GM12875 (cell line): ENCODE measurements around the gene BTBD9.
"Not testable (repeated sequence)": the region's sequence is repeated elsewhere in the genome, so short reads cannot be mapped to it uniquely, and the experiment has no call there.

Experiments used
- H3K4me3 ChIP-seq: one replicate; pipeline ENCODE4 v1.5.1; 2011; ENCODE audit warnings: low read depth, low read length, control low read depth
- TF ChIP-seq, protein P1 (sequence below): IDR thresholded peaks from 2 replicates; pipeline ENCODE4 v1.5.1; 2011; ENCODE audit warnings: low read depth, mild to moderate bottlenecking, control low read depth, inconsistent platforms, low read length, moderate library complexity, borderline replicate concordance; ENCODE audit not compliant: insufficient read depth

BTBD9 gene

DNA sequence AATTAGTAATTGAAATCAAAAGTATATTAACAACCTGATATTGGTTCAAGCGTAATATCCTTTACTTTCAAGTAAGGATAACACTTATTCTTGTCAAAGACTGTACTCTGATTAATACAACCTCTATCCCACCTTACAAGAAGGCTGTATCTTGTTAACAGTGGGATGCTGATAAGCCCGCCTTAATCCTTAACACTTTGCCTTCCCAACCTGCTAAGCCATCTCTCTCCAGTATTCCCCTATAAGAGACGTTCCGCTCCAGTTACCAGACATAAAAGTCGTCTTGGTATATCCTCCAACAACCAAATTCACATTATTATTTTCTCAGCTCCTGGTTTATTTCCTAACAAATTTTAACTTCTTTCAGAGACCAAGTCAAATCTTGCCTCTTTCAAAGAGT is 2.0 kb downstream of the BTBD9 start:
- no peak overlapping the region for H3K4me3 ChIP-seq
- TF ChIP-seq, protein P1, sequence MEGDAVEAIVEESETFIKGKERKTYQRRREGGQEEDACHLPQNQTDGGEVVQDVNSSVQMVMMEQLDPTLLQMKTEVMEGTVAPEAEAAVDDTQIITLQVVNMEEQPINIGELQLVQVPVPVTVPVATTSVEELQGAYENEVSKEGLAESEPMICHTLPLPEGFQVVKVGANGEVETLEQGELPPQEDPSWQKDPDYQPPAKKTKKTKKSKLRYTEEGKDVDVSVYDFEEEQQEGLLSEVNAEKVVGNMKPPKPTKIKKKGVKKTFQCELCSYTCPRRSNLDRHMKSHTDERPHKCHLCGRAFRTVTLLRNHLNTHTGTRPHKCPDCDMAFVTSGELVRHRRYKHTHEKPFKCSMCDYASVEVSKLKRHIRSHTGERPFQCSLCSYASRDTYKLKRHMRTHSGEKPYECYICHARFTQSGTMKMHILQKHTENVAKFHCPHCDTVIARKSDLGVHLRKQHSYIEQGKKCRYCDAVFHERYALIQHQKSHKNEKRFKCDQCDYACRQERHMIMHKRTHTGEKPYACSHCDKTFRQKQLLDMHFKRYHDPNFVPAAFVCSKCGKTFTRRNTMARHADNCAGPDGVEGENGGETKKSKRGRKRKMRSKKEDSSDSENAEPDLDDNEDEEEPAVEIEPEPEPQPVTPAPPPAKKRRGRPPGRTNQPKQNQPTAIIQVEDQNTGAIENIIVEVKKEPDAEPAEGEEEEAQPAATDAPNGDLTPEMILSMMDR: no peak

DNA sequence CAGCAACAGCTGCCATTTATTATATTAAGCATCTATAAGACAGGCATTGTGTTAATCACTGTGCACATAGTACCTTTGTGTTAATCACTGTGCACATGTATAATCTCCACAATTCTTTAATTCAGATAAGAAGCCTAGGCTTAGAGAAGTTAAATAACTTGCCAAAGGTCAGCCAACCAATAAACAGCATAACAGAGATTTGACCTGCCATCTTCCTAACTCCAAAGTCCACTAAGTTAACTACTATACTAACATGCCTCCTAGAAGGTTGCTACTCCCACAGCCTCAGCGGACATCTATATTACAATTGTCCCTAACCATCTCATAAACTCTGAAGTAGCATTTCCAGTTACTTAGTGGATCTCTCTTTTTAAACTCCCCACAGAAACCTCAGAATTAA is 3.7 kb downstream of the BTBD9 start:
- TF ChIP-seq, protein P1: no peak
- H3K4me3 ChIP-seq: no peak overlapping the region

DNA sequence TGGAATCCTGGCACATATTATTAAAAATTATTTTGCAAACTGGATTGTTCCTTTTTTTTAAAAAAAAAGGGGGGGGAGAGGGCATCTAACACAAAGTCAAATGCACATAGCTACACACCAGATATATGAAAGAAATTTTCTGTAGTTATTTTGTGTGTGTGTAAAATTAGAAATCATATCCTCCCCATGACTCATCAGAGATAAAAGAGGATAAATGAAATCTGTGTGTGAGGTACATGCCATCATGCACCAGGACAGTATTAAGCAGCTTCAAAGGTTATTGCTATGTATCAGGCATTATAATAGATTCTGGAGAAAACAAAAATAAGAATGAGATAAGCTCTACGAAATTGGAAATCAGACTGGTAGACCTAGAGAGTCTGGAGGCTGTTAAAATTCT is 5.2 kb downstream of the BTBD9 start:
- TF ChIP-seq, protein P1: no peak

DNA sequence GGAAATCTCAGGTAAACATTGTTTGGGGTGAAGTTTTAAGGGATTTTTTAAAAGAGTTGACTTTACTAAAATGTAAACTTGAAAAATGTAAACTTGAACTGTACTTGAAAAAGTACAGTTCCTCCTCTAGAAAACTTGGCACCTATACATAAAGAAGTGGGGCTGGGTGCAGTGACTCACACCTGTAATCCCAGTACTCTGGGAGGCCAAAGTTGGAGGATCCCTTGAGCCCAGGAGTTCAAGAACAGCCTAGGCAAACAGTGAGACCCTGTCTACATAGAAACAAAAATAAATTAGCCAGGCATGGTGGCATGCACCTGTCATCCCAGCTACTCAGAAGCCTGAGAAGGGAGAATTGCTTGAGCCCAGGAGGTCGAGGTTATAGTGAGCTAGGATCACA is 7.2 kb downstream of the BTBD9 start:
- TF ChIP-seq, protein P1: no peak
- no peak overlapping the region for H3K4me3 ChIP-seq

More for the DNA sequence above, 5.2 kb downstream of the BTBD9 start:
- H3K4me3 ChIP-seq: no peak overlapping the region

DNA sequence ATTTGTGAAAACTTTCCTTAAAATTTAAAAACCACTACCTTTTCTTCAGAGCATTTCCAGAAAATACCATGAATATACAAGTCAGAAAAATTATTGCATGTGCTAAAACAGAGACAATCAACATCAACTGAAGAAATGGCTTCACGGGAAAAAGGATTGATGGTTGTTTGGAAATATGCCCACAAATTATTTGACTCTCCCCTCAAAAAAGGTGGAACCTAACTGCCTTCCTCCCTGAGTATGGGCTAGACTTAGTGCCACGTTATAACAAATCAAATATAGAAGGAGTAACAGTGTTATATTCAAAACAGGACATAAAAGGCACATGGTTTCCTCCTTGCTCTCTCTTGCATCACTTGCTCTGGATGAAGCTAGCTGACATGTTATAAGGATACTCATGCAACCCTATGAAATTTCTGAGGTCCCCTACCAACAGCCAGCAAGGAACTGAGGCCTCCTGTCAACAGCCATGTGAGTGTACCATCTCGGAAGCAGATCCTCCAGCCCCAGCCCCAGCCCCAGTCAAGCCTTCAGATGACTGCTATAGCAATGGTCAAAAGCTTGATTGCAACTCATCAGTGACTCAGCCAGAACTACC is 8.4 kb downstream of the BTBD9 start:
- H3K4me3 ChIP-seq: no peak overlapping the region
- TF ChIP-seq, protein P1: no peak

DNA sequence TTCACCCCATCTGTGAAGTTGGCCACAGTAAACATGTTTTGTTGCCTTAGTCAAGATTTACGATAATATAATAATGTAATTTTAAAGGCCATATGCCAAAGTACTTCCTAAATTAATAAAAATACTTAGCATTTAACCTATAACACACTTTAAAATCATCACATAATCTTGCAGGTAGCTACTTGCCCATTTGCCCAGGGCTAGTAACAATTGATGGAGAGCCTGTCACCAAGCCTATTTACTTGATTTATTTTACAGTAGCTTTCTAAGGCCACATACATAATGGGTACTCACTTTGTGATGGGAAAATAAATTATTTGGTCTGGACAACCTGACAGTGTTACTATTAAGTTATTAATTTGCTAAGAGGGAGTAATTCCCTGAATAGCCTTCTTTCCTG is 14.5 kb downstream of the BTBD9 start:
- TF ChIP-seq, protein P1: no peak
- H3K4me3 ChIP-seq: no peak overlapping the region

DNA sequence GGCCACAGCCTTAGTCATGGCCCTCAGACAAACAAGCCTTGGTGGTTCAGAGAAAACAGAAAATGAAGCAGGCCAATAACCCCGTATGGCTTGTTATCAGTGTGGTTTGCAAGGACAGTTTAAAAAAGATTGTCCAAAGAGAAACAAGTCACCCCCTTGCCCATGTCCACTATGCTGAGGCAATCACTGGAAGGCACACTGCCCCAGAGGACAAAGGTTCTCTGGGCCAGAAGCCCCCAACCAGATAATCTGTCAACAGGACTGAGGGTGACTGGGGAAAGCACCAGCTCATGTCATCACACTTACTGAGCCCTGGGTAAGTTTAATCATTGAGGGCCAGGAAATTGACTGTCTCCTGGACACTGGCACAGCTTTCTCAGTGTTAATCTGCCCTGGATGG is 20.4 kb downstream of the BTBD9 start:
- not testable (repeated sequence) for H3K4me3 ChIP-seq

DNA sequence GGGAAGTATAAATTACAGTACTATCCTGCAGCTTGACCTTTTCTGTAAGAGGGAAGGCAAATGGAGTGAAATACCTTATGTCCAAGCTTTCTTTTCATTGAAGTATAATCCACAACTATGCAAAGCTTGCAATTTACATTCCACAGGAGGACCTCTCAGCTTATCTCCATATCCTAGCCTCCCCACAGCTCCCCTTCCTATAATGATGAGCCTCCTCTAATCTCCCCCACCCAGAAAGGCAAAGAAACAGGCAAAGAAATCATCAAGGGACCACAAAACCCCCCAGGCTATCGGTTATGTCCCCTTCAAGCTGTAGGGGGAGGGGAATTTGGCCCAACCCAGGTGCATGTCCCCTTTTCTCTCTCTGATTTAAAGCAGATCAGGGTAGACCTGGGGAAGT is 21.4 kb downstream of the BTBD9 start:
- H3K4me3 ChIP-seq: not testable (repeated sequence)
